ENCODE data around the gene CDHR3.

- TF ChIP-seq POLR2AphosphoS5 (IDR thresholded peaks at IDR 0.05), result no peak
- no peak for TF ChIP-seq TAF1 (IDR thresholded peaks at IDR 0.05; ENCODE audit: low read depth)
- TF ChIP-seq EZH2 (IDR thresholded peaks at IDR 0.05; ENCODE audit: borderline replicate concordance, insufficient read depth, low read length, poor library complexity, severe bottlenecking), result no peak
- TF ChIP-seq CTCF (IDR thresholded peaks at IDR 0.05; ENCODE audit: poor library complexity, severe bottlenecking), result no peak
- no peak for TF ChIP-seq RAD21 (conservative IDR thresholded peaks at IDR 0.05)
- TF ChIP-seq SMC3 (conservative IDR thresholded peaks at IDR 0.05; ENCODE audit: poor library complexity), result no peak
- no peak for TF ChIP-seq EP300 (conservative IDR thresholded peaks at IDR 0.05; ENCODE audit: poor library complexity, severe bottlenecking)
- TF ChIP-seq REST (IDR thresholded peaks at IDR 0.05; ENCODE audit: borderline replicate concordance), result no peak
- no peak for TF ChIP-seq MXI1 (conservative IDR thresholded peaks at IDR 0.05; ENCODE audit: poor library complexity, severe bottlenecking)
These were observed 89.6 kb downstream of the CDHR3 start for GRCh38 chr7:106052681-106053080.
